Measurements from ENCODE around the gene FOXF1. TPM values are rescaled to one million over a fixed set of nuclear protein-coding genes. Genes with fewer than 3 reads are reported as not detected.

FOXF1 gene
- total RNA-seq, 1 experiment from 2014 or later: not detected

GRCh38 chr16:86484240-86484639, 26.1 kb upstream of the FOXF1 start:
- no peak for ATAC-seq
- Mint-ChIP-seq H3K27me3 (ENCODE audit: low read depth) (peaks cover 33% of the 10 kb centered on the region), H3K36me3 (peaks cover 6% of the 10 kb centered on the region; the same call in 1 of the 2 replicates), H3K9me3 (peaks cover 19% of the 10 kb centered on the region), H3K4me1 (0 out of 2 replicates have a peak, but pooled peaks cover 3% of the 10 kb centered on the region), H3K4me3 (no peak overlapping the region), H3K27ac (no peak overlapping the region)
- no peak for DNase-seq (ENCODE audit: low spot score)
- TF ChIP-seq USF2 (CRISPR knock-in tag; IDR thresholded peaks at IDR 0.05): 0 out of 2 replicates have a peak, but pooled peaks have one; percentile 29
- TF ChIP-seq NR3C1 (CRISPR knock-in tag; conservative IDR thresholded peaks at IDR 0.05; ENCODE audit: low read depth): no peak
- peak; percentile 40 for TF ChIP-seq NFYB (CRISPR knock-in tag; conservative IDR thresholded peaks at IDR 0.05; ENCODE audit: low read depth)
- POLR2A ChIA-PET: no interaction called here
- CTCF ChIA-PET: interaction anchor here (0.6 kb wide), 1 partner anchor 62 kb away, joined by 3 read pairs; no protein-coding TSS in a partner anchor

- Mint-ChIP-seq H3K4me3 (no peak overlapping the region), H3K27ac (no peak overlapping the region), H3K36me3 (peaks cover 6% of the 10 kb centered on the region; the same call in 1 of the 2 replicates), H3K9me3 (peaks cover 19% of the 10 kb centered on the region), H3K4me1 (0 out of 2 replicates have a peak, but pooled peaks cover 3% of the 10 kb centered on the region), H3K27me3 (ENCODE audit: low read depth) (peaks cover 48% of the 10 kb centered on the region)
- no peak for TF ChIP-seq ZNF416 (CRISPR knock-in tag; IDR thresholded peaks at IDR 0.05)
- DNase-seq (ENCODE audit: low spot score) (no peak), ATAC-seq (no peak)
- ChIA-PET POLR2A (no interaction called here), CTCF (no interaction called here)
Observed at GRCh38 chr16:86485746-86486145, 24.6 kb upstream of the FOXF1 start.

- no peak for ATAC-seq
- ChIA-PET POLR2A (no interaction called here), CTCF (no interaction called here)
- DNase-seq (ENCODE audit: low spot score): no peak
- Mint-ChIP-seq H3K36me3 (no peaks in the 10 kb centered on the region), H3K4me1 (peaks cover 16% of the 10 kb centered on the region), H3K4me3 (no peak overlapping the region), H3K27ac (no peak overlapping the region), H3K9me3 (no peaks in the 10 kb centered on the region), H3K27me3 (ENCODE audit: low read depth) (peaks cover 86% of the 10 kb centered on the region)
- TF ChIP-seq GTF2I (CRISPR knock-in tag; conservative IDR thresholded peaks at IDR 0.05): no peak
- no peak for TF ChIP-seq USF2 (CRISPR knock-in tag; IDR thresholded peaks at IDR 0.05)
- no peak for TF ChIP-seq EMX1 (CRISPR knock-in tag; IDR thresholded peaks at IDR 0.05)
- TF ChIP-seq ZNF425 (CRISPR knock-in tag; conservative IDR thresholded peaks at IDR 0.05): no peak
- TF ChIP-seq TP53 (CRISPR knock-in tag; IDR thresholded peaks at IDR 0.05): no peak
- no peak for TF ChIP-seq ZNF121 (CRISPR knock-in tag; IDR thresholded peaks at IDR 0.05)
- no peak for TF ChIP-seq ZBTB21 (CRISPR knock-in tag; IDR thresholded peaks at IDR 0.05; ENCODE audit: borderline replicate concordance)
- TF ChIP-seq ERG (CRISPR knock-in tag; IDR thresholded peaks at IDR 0.05): no peak
Observed at GRCh38 chr16:86490859-86491639, 19.3 kb upstream of the FOXF1 start.

GRCh38 chr16:86491640-86492023, 18.7 kb upstream of the FOXF1 start:
- ATAC-seq (no peak), DNase-seq (ENCODE audit: low spot score) (no peak)
- CTCF ChIA-PET: interaction anchor here (3.1 kb wide), 1 partner anchor 151 kb away, joined by 12 read pairs; no protein-coding TSS in a partner anchor
- POLR2A ChIA-PET: no interaction called here
- TF ChIP-seq ZNF281 (CRISPR knock-in tag; IDR thresholded peaks at IDR 0.05) (no peak), ELF4 (CRISPR knock-in tag; IDR thresholded peaks at IDR 0.05; ENCODE audit: low read depth) (no peak), PRRX2 (CRISPR knock-in tag; IDR thresholded peaks at IDR 0.05) (no peak), FOXP4 (CRISPR knock-in tag; IDR thresholded peaks at IDR 0.05) (no peak), GTF2I (CRISPR knock-in tag; conservative IDR thresholded peaks at IDR 0.05) (no peak), SMAD3 (CRISPR knock-in tag; IDR thresholded peaks at IDR 0.05; ENCODE audit: borderline replicate concordance) (no peak), JAZF1 (CRISPR knock-in tag; IDR thresholded peaks at IDR 0.05) (no peak), ATF1 (CRISPR knock-in tag; IDR thresholded peaks at IDR 0.05) (no peak)
- no peaks in the 10 kb centered on the region for H3K9me3 Mint-ChIP-seq
- no peaks in the 10 kb centered on the region for H3K36me3 Mint-ChIP-seq
- H3K4me3 Mint-ChIP-seq: no peak overlapping the region
- peaks cover 87% of the 10 kb centered on the region for H3K27me3 Mint-ChIP-seq (ENCODE audit: low read depth)
- peaks cover 19% of the 10 kb centered on the region for H3K4me1 Mint-ChIP-seq
- no peak overlapping the region for H3K27ac Mint-ChIP-seq

All from WTC11 (cell line).